GM21619 (cell line): ENCODE data around the gene SPATA6L.

ENCODE experiments used
- ATAC-seq: cut with Tn5 transposase; IDR thresholded peaks from one replicate; pipeline ENCODE4 v1.9.1; 2021; ENCODE audit not compliant: unreplicated experiment

SPATA6L gene, protein sequence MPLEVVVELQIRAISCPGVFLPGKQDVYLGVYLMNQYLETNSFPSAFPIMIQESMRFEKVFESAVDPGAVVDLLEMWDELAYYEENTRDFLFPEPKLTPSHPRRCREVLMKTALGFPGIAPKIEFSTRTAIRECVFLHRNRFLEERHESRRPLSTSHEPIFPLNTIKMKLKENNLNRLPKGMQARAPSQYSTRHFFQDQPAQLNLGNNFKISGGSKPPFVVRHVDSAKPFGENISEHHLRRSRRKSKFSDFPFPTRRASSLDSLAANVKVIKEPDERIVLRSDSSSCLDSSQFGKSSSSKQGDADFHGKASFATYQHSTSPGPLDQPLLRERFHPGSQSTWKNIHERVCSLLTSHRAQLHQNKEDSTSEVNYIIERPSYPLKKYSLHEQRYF

DNA sequence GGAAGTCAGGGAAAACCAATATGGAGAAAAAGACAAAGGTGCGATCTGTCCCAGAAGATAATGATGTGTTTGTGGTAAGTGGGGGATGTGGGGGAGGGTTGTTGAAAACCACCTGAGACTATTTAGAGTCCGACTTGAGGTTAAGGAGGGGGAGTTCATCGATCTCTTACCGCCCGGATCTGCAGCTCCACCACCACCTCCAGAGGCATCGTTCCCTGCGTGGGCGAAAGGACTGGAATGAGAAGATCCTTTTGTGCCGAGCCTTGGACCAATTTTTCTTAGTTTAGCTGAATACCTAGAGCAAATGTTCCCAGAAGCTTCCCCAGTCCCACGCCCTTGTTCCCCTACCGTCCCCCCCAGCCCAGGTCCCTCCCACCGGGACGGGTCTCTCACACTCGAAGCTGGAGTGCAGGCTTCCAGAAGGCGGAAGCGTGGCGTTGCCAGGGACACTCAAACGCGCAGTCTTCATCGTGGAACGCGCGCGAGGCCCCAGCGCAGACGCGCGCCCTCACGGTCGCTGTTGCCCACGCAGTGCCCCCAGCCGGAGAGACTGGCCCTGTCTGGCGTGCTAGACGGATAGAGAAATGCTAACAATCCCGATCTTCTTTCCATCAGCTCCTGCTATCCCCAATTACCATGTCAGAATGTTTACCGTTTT is at the start of gene SPATA6L:
TSS of gene SPATA6L (minus strand) at position 439 of the 658 bp plus-strand sequence. CDS start at position 209, 230 bp downstream.
- ATAC-seq: no peak

DNA sequence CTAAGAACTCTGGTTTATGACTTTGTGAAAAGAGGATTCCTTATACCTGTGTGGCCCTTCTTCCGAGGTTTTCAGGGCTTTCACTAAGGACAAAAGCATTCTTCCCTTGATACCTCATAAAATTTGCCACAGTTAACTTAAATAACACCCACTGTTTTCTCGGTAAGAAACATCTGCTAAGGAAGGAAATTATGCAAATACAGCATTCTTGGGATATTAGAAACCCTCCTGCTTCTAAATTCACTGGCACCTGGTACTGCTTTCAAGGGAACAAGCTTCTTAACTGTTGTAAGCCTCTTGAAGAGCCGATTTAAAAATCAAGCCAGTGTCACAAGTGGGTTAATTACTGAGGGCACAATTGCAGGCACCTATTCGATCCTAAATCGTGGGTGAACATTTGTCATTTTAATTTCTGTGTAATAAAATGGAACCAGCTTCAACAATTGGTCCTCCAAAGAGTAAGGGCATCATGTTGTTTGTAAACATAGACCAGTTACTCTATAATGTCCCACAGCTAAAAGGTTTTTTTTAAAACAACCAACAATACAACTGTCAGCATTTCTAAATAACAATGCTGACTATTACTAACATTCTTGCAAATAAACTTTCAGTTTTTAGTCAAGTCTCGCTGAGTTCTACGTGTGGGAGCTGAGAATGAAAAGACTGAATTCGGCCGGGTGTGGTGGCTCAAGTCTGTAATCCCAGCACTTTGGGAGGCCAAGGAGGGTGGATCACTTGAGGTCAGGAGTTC is 48.2 kb upstream of the SPATA6L start:
- no peak for ATAC-seq

DNA sequence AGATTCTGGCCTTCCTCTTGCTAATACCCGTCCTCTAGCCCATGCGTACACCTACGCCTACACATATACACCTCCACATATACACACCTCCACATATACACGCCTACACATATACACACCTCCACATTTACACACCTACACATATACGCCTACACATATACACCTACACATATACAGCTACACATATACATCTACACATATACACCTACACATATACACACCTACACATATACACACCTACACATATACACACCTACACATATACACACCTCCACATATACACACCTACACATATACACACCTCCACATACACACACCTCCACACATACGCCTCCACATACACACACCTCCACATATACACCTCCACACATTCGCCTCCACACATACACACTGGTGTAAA is 47.6 kb upstream of the SPATA6L start:
- ATAC-seq: no peak

DNA sequence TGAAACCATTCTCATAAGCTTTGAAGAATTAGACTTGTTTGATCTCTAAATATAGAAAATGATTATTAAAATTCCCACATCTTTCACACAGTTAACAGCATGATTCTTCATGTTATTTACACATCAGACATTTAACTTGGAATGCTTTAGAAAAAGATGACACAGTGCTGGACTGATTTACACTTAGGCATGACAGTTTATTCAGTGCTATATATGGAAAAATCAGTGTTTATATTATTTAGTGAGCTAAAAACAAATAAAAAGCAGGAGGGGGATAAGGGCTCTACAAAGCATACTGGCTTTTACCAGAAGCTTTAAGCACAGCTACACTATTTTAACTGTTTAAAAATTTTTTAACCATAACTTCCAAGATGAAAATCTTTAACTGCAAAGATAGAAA is 43.1 kb upstream of the SPATA6L start:
- ATAC-seq: no peak

DNA sequence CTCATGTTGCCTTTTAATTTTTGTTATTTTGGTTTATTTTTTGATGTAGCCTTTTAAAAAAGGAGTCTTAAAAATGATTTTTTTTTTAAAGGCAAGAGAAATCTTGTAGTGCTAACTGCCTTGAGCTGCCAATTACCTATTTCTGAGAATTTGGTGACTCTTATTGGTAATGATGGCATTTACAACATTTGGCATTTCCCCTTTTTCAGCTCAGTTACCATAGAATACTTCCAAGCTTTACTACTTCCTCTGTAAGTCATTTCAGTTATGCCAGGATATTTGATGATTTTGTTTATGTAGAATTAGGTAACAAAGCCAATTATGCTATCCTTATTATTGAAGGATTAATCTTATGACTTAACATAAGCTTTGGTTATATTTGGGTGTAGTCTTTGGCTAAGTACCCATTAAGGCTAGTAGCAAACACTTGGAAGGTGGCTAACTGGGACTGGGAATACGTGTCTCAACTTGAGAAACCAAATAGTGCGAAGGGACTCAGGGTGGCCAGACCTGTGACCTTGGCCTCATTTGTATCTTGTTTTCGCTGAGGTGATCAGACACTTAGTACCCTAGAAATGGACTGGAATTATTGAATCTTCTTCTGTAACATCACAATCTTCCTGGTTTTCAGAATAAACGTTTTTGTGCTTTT is 40.8 kb upstream of the SPATA6L start:
- ATAC-seq: no peak

DNA sequence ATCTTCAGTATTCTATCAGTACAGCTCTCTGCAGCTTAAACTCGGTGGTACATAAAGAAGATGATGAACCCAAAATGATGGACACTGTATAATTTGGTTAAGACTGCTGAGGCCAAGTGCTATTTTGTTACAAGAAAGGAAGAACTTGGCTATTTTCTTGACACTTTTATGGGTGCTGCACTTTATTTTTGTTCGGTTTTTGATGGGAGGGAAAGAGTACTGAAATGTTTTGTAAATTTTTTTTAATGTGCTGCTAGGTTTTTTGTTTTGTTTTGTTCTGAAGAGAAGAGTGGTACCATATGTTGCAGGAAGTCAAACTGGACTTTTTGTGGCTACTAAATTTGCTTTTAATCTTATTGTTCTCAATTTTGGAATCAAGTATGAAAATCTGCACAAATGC is 39.7 kb upstream of the SPATA6L start:
- ATAC-seq: no peak

DNA sequence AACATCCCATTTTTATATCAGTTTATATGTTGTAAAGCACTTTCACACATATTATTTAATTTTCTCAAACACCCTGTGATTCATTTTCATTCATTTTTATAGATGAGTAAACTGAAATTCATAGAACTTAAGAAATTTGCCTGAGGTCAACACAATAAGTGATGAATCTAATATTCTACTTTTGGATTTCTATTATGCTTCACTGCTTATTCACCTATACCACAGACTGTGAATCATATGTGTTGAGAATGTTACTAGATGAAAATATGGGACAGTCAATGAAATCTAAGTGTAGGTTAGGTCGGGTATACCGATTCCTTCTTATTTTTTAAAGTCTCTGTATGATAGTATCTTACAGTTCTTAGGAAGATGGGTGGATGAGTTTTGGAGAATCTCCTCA is 37.8 kb upstream of the SPATA6L start:
- ATAC-seq: no peak

DNA sequence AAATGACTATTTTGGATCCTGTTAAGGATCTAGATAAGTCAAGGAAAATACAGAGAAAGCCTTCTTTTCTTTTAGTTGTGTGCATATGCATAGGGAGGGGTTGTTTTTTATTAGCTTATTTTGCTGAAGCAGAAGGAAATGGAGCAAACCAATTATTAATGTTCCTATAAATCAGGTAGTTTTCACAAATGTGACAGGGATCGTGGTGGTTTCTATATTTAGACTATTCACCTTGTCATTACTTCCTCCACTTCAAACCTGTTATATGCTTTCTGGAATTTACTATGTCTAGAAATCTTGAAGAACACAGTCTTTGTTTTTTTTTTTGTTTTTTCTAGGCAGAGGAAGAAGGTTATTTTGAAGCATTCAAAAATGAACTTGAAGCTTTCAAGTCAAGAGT is 35.2 kb upstream of the SPATA6L start:
- ATAC-seq: no peak

DNA sequence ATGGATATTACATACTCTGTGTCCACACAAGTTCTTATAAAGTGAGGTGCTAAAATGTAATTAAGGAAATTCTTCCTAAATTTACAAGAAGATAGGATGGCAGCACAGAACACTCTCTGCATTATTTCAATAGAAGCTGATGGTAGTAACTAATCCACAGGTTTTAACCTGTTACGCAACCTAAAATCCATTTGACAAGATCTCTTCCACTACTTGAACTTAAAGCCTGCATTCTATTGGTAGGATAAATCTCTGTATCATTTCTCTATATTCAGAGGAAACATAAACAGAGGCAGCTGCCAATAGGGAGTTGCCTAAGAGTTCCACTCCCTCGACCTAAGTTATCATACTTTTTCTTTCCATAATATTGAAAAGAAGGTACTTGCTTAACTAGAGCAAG is 34.7 kb upstream of the SPATA6L start:
- no peak for ATAC-seq

DNA sequence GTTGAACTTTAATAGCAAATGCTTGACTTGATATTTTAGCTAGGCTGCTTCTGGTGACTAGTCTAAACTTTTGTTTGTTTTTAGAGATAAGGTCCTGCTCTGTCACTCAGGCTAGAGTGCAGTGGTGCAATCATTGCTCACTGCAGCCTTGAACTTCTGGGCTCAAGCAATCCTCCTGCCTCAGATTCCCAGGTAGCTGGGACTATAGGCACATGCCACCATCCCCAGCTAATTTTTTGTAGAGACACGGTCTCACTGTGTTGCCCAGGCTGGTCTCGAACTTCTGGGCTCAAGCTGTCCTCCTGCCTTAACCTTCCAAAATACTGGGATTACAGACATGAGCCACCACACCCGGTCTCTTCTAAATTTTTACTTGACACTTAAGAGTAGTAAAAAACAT is 33.8 kb upstream of the SPATA6L start:
- ATAC-seq: no peak

DNA sequence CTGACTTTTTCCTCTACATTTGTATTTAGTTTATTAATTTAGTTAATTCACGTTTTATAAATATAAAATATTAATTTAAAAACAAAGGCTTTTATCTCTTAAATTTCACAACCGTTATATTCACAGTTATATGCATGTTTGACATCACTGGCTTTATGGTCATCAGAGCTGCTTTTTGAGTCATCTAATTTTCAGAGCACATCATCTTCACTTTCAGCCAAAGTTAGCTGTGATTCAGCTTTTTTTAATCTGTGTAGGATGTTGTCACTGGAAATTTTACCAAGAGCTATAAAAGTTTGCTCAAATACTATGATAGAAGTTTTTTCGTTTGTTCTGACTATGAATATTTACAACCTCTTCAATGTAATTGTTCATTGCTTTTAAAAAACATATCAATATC is 25.5 kb upstream of the SPATA6L start:
- no peak for ATAC-seq

DNA sequence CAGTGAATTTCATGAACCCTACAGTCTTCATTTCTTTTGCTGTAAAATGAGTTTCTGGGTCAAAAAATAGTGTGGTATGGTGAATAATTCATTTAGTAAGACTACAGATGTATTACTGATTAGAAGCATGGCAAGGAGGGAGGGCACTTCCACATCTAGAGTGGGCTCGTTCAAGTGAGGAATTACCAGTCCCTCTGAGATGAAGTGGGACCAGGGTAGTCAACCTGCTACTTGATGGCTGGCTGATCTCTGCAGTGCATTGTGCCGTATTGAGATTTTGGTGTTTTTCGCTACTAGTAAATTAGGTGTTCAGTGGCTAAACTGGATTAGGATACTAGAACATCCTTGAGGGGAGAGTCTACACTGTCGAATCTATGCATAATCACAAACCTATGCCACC is 23.9 kb upstream of the SPATA6L start:
- peak; percentile 62 for ATAC-seq

DNA sequence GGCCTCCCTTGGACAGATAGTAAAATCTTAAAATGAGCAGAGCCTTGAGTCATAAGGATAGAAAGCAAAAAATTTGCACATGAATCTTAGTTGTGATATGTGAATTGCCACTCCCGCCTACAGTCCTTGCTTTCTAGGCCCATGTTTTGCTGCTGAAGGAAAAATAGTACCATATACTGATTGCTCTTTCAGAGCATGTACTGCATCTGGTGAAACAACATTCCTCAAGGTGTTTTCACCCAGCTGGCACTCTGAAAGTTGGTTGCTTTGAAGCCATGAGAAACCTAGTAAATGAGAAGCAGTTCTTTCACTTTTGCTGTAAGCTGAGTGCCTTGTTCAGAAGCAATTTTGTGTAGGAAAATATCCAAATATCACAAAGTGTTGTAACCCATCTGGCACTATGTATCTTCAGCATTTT is 23.4 kb upstream of the SPATA6L start:
- peak; percentile 61 for ATAC-seq

DNA sequence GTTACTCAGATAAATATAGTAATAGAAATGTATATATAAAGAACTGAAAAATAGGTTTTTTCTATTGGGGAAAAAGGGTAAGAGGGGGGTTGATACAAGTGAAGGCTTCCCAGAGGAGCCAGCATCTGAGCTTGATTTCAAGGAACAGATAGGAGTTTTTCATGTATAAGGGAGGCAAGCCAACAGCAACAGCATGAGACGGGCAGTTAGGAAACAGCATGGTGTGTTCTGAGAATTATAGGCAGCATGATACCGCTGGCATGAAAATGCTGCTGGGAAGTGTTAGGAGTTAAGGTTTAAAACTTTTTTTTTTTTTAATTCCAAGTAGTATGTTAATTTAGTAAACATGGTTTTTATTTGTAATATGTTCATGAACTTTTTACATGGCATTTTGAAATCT is 22.7 kb upstream of the SPATA6L start:
- ATAC-seq: no peak

DNA sequence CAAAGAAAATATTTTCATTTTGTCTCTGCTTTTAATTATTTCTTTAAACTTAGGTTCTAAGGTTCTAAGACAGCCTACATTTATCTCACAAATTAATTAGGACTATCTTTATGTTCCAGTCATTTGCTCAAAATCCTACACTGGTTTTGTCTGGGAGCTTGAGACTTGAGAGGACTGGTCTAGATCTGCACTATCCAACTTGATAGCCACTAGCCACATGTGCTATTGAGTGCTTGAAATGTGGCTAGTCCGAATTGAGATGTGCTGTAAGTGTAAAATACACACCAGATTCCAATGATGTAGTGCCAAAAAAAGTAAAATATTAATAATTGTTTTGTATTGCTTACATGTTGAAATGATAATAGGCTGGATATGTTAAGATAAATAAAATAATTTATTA is 20.3 kb upstream of the SPATA6L start:
- no peak for ATAC-seq

DNA sequence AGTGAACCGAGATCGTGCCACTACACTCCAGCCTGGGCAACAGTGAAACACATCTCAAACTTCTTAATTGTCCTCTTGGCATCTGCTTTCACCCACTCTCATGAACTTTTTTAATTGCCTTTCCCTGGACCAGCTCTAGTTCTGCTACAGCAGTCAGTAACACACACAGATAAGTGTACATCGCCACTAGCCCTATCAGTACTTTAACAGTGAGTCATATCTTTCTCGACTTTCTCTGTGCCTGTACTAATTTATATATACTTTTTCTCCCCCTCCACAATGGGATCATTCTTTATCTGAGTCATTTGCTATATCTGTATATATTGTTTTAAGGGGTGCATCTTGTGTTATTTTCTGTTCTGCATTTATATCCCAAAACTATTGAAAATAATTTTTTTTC is 19.8 kb upstream of the SPATA6L start:
- ATAC-seq: no peak

DNA sequence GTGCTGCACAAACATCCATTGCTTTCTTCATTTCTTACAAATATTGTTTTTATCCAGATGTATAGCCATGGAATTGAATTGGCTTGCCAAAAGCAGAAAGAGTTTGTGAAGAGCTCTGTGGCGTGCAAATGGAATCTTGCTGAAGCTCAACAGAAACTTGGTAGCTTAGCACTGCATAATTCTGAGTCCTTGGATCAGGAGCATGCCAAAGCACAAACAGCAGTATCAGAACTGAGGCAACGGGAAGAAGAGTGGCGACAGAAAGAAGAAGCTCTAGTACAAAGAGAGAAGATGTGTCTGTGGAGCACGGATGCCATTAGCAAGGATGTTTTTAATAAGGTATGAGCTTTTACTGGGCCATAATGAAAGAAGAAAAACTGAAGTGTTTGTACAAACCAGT is 18.5 kb upstream of the SPATA6L start:
- ATAC-seq: no peak

DNA sequence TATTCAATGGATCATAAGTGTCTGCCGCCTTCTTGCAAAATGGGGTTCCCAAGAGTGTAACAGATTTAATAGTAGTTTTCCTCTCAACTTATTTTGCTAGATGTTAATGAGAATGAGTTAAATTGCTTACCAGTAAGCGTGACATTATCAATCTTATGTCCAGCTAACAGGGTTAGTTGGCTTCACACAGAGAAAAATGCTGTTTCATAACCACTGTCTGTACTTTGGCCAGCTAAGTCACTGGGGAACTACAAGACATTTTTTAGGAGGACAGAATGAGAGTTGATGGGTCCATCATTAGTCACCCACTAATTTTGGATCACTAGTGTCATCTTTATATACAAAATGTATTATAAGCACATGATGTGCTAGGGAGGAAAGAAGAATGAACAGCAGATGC is 14.5 kb upstream of the SPATA6L start:
- no peak for ATAC-seq

DNA sequence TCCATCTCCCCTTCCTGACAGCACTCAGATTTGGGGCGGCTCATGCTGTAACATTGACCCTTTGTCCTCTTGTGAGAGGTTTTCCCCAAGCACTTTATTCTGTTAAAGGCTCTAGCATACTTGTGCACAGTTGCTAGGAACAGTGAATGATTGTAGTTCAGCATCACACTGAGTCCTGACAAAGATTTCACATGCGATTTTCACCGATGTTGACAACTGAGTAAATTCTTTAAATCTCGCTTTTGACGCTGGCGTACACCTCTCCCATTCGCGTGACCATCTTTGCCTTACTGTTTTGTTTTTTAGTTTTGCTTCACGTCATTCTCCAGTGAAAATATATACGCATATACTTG is 13.9 kb upstream of the SPATA6L start:
- no peak for ATAC-seq

DNA sequence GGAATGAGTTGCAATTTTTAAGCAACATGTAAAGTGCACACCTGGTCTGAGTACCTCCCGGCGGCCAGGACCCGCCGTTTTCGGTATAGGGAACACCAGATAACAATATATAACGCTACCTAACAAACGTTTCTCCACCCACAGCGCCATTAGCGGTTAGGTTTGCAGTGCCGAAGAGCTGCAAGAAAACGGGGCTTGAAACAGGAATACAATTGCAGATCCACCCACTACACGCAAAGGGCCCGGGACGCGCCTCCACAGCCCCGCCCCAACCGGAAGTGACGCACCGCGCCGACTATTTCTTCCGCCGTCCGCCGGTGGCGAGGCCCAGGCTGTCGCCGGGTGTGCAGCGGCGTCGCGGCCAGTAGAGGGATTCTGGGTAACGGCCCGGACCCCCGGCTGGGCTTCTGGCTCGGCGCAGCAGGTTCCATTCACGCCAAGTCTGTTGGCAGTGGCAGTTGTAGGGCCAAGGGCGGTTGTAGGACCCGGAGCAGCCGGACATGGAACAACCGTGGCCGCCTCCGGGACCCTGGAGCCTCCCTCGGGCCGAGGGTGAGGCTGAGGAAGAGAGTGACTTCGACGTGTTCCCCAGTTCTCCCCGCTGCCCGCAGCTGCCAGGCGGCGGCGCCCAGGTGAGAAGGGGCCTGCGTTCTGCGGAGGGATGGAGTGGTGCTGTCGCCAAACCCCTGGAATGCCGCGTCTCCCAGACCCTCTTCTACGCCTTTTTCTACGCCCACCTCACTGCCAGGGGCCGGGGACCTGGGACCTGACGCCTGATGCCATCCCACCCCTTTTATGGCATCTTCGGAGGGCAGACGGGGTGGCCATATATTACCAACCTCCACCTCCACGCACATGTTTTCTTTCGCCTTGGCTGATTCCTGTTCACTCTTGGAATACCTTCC is 13.2 kb upstream of the SPATA6L start, which contains the start of gene CDC37L1:
TSS of gene CDC37L1 (plus strand) at position 302 of the 905 bp plus-strand sequence. CDS start at position 501, 199 bp downstream.
- peak; percentile 93 for ATAC-seq
